Panc1 (cell line): ENCODE data around the gene SLC6A1. TPM values are rescaled to one million over a fixed set of nuclear protein-coding genes. Genes with fewer than 3 reads are reported as not detected.

ENCODE experiments used
- ATAC-seq: fragments of 200-7000 bp; cut with Tn5 transposase; 2 replicates; pipeline ENCODE4 v1.9.1; 2020; ENCODE audit warnings: mild to moderate bottlenecking, moderate library complexity
- BruUV-seq: library from RNA; stranded (reverse); fragments of 400-500 nt; replicated peaks from 2 replicates; lab custom pipeline; 2021; lab: Mats Ljungman, UMichigan
- CTCF ChIA-PET: fragments of 300-600 bp; sonication (Branson Sonifier 250); formaldehyde crosslinking; loops from one replicate; lab custom pipeline; 2022; ENCODE audit warnings: antibody characterized with exemption; lab: Charles Lee
- POLR2A ChIA-PET: fragments of 300-600 bp; sonication (Branson Sonifier 250); formaldehyde crosslinking; loops from one replicate; lab custom pipeline; 2022; ENCODE audit warnings: antibody characterized with exemption; lab: Charles Lee
- DNase-seq: peaks from one replicate; pipeline ENCODE4 v3.0.0-alpha.2; 2010; ENCODE audit warnings: low read depth, low spot score
- H3K27ac ChIP-seq: 2 replicates; pipeline ENCODE4 v1.5.1; 2011; ENCODE audit warnings: mild to moderate bottlenecking, low read length, inconsistent platforms
- H3K27me3 ChIP-seq: fragments of 200-500 bp; sonication (Bioruptor generic); 2 replicates; pipeline ENCODE4 v1.6.0; 2014; ENCODE audit warnings: low read length, inconsistent platforms; ENCODE audit not compliant: control insufficient read depth, insufficient read depth
- H3K36me3 ChIP-seq: fragments of 200-500 bp; sonication (Bioruptor generic); 2 replicates; pipeline ENCODE4 v1.5.1; 2014; ENCODE audit warnings: inconsistent platforms, mild to moderate bottlenecking, low read length, moderate library complexity; ENCODE audit not compliant: control insufficient read depth, insufficient read depth
- H3K4me1 ChIP-seq: 2 replicates; pipeline ENCODE4 v1.5.1; 2011; ENCODE audit warnings: inconsistent platforms, mild to moderate bottlenecking, low read length, moderate library complexity; ENCODE audit not compliant: control insufficient read depth, insufficient read depth
- H3K4me3 ChIP-seq, 2 experiments: 2 replicates each; pipeline ENCODE4 v1.5.1; 2011 to 2012; ENCODE audit warnings: low read depth in 2 of 2, low read length in 2 of 2, mild to moderate bottlenecking in 2 of 2, inconsistent platforms in 1 of 2, moderate library complexity in 1 of 2
- H3K9me3 ChIP-seq: fragments of 200-500 bp; sonication (Bioruptor generic); 2 replicates; pipeline ENCODE4 v1.5.1; 2014; ENCODE audit warnings: low read depth, mild to moderate bottlenecking, inconsistent platforms, low read length, moderate library complexity; ENCODE audit not compliant: control insufficient read depth, insufficient read depth
- CTCF ChIP-seq: fragments of 450-650 bp; IDR thresholded peaks from 2 replicates; pipeline ENCODE4 v1.5.1; 2017; ENCODE audit warnings: mild to moderate bottlenecking
- POLR2AphosphoS5 ChIP-seq: IDR thresholded peaks from 2 replicates; pipeline ENCODE4 v1.6.1; 2012; ENCODE audit warnings: mild to moderate bottlenecking, low read depth, low read length, moderate library complexity
- REST ChIP-seq, 2 experiments: IDR thresholded peaks; 2 replicates each; pipeline ENCODE4 v1.6.1; 2011 to 2012; ENCODE audit warnings: low read depth in 2 of 2, control low read depth in 1 of 2, low read length in 1 of 2, mild to moderate bottlenecking in 1 of 2, moderate library complexity in 1 of 2; ENCODE audit not compliant: insufficient read depth in 1 of 2
- SIN3A ChIP-seq: IDR thresholded peaks from 2 replicates; pipeline ENCODE4 v1.6.1; 2012; ENCODE audit warnings: low read depth, mild to moderate bottlenecking, low read length, moderate library complexity, borderline replicate concordance; ENCODE audit not compliant: insufficient read depth
- TCF7L2 ChIP-seq: IDR thresholded peaks from 2 replicates; pipeline ENCODE4 v1.6.1; 2011; ENCODE audit warnings: mild to moderate bottlenecking, low read depth, low read length, inconsistent platforms
- in situ Hi-C: cut with HindIII; loops from 2 replicates; pipeline ENCODE4 v1.10.0; 2016; ENCODE audit warnings: low sequenced_read_pairs, low pct_unique_long_range_greater_than_20kb
- intact Hi-C: fragments of 100-400 bp; cut with micrococcal nuclease; formaldehyde crosslinking; loops from one replicate; pipeline ENCODE4 v1.10.0; 2022; ENCODE audit not compliant: unreplicated experiment
- total RNA-seq: library from RNA; stranded (reverse); gene quantifications from one replicate; pipeline ENCODE4 v1.2.1, GENCODE V29; 2021; ENCODE audit not compliant: unreplicated experiment

SLC6A1 gene
- total RNA-seq, 1 experiment from 2014 or later = not detected

GRCh38 chr3:10949197-10949596, 43.4 kb upstream of the SLC6A1 start:
- ChIA-PET CTCF (no interaction called here), POLR2A (no interaction called here)
- TF ChIP-seq SIN3A (no peak), REST (IDR thresholded peaks at IDR 0.05; ENCODE audit: insufficient read depth in 1 of 2, low read depth in 2 of 2, low read length in 1 of 2) (no peak), TCF7L2 (no peak), CTCF (no peak), POLR2AphosphoS5 (no peak)
- in situ Hi-C loops = no loop called here
- intact Hi-C loops = loop anchor here (5.0 kb wide), 1 partner anchor 108 kb away; no protein-coding TSS in a partner anchor
- Histone ChIP-seq H3K4me3 (no peak overlapping the region), H3K27ac (no peak overlapping the region), H3K36me3 (no peaks in the 10 kb centered on the region), H3K27me3 (no peaks in the 10 kb centered on the region), H3K9me3 (no peaks in the 10 kb centered on the region), H3K4me1 (no peaks in the 10 kb centered on the region)
- BruUV-seq = no TSS peak
- DNase-seq (no peak), ATAC-seq (no peak)

- ChIA-PET CTCF (interaction anchor here (0.8 kb wide), 1 partner anchor 110 kb away, joined by 3 read pairs; no protein-coding TSS in a partner anchor), POLR2A (no interaction called here)
- no TSS peak for BruUV-seq
- Histone ChIP-seq H3K27ac (no peak overlapping the region), H3K36me3 (no peaks in the 10 kb centered on the region), H3K4me3 (no peak overlapping the region), H3K9me3 (no peaks in the 10 kb centered on the region), H3K4me1 (no peaks in the 10 kb centered on the region), H3K27me3 (no peaks in the 10 kb centered on the region)
- intact Hi-C loops (no loop called here), in situ Hi-C loops (no loop called here)
- TF ChIP-seq CTCF (peak; percentile 82), REST (IDR thresholded peaks at IDR 0.05; ENCODE audit: insufficient read depth in 1 of 2, low read depth in 2 of 2, low read length in 1 of 2) (no peak)
- DNase-seq = no peak
- peak; percentile 75 for ATAC-seq
Measured at GRCh38 chr3:10950476-10951294, 41.9 kb upstream of the SLC6A1 start.
